Measurements from ENCODE around the gene CSRNP3. TPM values are rescaled to one million over a fixed set of nuclear protein-coding genes. Genes with fewer than 3 reads are reported as not detected.

Gene CSRNP3
- total and polyA plus RNA-seq, 12 donors: 1.3 to 20.1 (median 4.9) TPM

DNA sequence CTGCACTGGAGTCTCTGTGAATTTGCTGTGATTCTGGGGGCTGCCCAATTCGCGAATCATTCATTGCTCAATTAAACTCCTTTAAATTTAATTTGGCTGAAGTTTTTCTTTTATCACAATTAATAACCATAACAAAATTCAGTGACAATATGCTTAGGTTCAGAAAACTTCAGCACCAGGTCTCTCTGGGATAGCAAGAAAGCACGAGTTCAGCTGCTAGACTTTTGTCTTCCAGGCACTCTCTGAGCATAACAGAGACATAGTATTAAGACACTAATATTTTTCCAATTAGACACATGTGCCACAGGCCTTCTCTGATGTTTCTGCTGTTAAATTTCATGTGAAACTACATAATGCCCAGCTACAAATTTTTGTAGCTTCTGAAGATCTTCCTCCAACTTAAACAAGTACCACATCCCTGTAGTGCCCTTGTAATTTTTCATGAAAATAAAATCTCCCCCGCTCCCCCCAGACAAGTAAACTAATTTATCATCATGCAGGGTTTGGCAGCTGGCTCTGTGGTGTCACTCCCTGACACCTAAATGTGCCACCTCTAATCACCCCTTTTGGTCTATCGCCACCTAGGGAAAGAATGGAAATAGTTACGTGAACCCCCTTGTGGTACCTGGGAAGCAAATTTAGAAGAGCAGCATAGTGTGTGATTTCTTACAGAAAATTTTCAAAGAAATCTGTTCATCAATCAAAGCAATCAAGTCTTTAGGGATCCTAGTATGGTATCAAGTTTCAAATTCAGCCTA is 94.1 kb downstream of the CSRNP3 start:
- H3K36me3 ChIP-seq (replicated peaks in 1 of 2): no peaks in the 10 kb centered on the region
- no peak overlapping the region for H3K4me3 ChIP-seq
- H3K27ac ChIP-seq: no peak overlapping the region
- H3K27me3 ChIP-seq: no peaks in the 10 kb centered on the region
- no peaks in the 10 kb centered on the region for H3K4me1 ChIP-seq (replicated peaks in 1 of 2)
- WGBS, 4 donors: 87 to 93% (median 91%) methylated on average over 6 of the region's 6 CpGs
- TF ChIP-seq CTCF (IDR thresholded peaks at IDR 0.05) (no peak), POLR2A (IDR thresholded peaks at IDR 0.05) (no peak)
- H3K9me3 ChIP-seq (replicated peaks in 1 of 3): no peaks in the 10 kb centered on the region
- intact Hi-C loops (cut with DNase I): no loop called here
- DNase-seq: no peak

DNA sequence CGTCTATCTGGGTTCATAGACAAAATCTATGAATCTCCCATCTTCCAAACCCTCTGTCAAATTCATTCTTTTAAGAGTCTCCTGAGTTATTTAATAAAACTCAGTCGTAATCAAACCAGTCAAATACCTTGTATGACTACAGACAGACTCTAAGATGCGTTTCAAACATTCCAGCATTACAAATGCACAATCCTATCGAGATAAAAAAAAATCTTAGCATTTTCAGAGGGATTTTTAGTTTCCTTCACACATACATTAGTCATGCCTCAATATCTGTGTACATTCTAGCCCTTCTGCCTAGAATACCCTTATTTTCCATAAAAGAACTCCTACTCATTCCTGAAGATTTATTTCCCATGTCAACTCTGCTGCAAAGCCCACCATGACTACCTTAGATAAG is 96.5 kb downstream of the CSRNP3 start:
- no peak for DNase-seq
- WGBS, 4 donors: 90 to 96% (median 93%) methylated on average over 4 of the region's 4 CpGs
- H3K4me3 ChIP-seq: no peak overlapping the region
- TF ChIP-seq CTCF (IDR thresholded peaks at IDR 0.05): no peak
- no peak for TF ChIP-seq POLR2A (IDR thresholded peaks at IDR 0.05)
- H3K4me1 ChIP-seq (replicated peaks in 1 of 2): no peaks in the 10 kb centered on the region
- no peaks in the 10 kb centered on the region for H3K27me3 ChIP-seq
- H3K27ac ChIP-seq: no peak overlapping the region
- no peaks in the 10 kb centered on the region for H3K36me3 ChIP-seq (replicated peaks in 1 of 2)
- no peaks in the 10 kb centered on the region for H3K9me3 ChIP-seq (replicated peaks in 1 of 3)
- intact Hi-C loops (cut with DNase I): no loop called here

DNA sequence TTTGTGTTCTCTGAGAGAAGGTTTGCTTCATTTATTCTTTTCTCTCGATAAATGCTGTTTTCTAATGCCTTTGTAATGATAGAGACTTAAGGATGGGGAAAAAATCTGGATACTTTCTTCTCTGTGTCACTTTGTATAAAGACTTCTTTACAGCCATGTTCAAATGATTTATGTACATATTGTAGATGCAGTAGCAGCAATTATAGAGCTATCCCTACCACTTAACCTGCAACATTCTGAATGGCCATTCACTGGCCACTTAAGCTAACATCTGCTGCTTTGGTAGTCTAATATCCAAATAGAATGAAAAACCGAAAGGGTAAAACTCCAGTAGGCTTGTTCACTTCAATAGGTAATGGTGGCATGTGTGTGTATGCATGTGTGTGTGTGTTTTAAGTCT is 97.8 kb downstream of the CSRNP3 start:
- H3K4me3 ChIP-seq: no peak overlapping the region
- TF ChIP-seq CTCF (IDR thresholded peaks at IDR 0.05): no peak
- WGBS, 4 donors: 70 to 98% (median 96%) methylated on average over 2 of the region's 2 CpGs
- no peak overlapping the region for H3K27ac ChIP-seq
- intact Hi-C loops (cut with DNase I): no loop called here
- H3K36me3 ChIP-seq (replicated peaks in 1 of 2): no peaks in the 10 kb centered on the region
- peaks cover 0 to 6% (median 0%) of the 10 kb centered on the region in 3 donors for H3K9me3 ChIP-seq (replicated peaks in 1 of 3)
- no peak for DNase-seq
- H3K4me1 ChIP-seq (replicated peaks in 1 of 2): no peaks in the 10 kb centered on the region
- H3K27me3 ChIP-seq: no peaks in the 10 kb centered on the region

DNA sequence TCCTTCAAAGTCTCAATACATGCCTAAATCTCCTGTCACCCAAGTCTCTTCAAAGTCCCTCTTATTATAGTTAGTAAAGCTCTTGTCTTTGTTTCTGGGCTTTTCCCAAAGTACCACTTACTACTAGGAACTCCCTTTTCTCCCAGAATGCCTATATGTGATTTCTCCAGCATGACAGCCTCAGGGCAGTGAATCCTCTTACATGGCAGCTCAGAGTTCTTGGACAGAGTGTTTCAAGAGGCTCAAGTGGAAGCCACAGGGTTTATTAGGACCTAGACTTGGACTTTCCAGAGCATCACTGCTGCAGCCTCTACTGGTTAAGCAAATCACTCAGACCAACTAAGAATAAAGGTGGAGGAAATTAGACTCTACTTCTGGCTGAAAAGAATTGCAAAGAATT is 98.9 kb downstream of the CSRNP3 start:
- intact Hi-C loops (cut with DNase I): no loop called here
- no peaks in the 10 kb centered on the region for H3K36me3 ChIP-seq (replicated peaks in 1 of 2)
- TF ChIP-seq CTCF (IDR thresholded peaks at IDR 0.05): no peak
- no peak for TF ChIP-seq POLR2A (IDR thresholded peaks at IDR 0.05)
- H3K4me1 ChIP-seq (replicated peaks in 1 of 2): no peaks in the 10 kb centered on the region
- H3K9me3 ChIP-seq (replicated peaks in 1 of 3): peaks cover 0 to 6% (median 0%) of the 10 kb centered on the region in 3 donors
- H3K27me3 ChIP-seq: no peaks in the 10 kb centered on the region
- no peak overlapping the region for H3K4me3 ChIP-seq
- H3K27ac ChIP-seq: no peak overlapping the region
- DNase-seq: no peak
